HG03159 (cell line): ENCODE results near the gene GPS1.
"Not testable (repeated sequence)": the region's sequence is repeated elsewhere in the genome, so short reads cannot be mapped to it uniquely, and the experiment has no call there.

ENCODE experiments used
- ATAC-seq: cut with Tn5 transposase; IDR thresholded peaks from one replicate; pipeline ENCODE4 v1.9.1; 2021; ENCODE audit warnings: mild to moderate bottlenecking, moderate library complexity; ENCODE audit not compliant: unreplicated experiment

The GPS1 gene

DNA sequence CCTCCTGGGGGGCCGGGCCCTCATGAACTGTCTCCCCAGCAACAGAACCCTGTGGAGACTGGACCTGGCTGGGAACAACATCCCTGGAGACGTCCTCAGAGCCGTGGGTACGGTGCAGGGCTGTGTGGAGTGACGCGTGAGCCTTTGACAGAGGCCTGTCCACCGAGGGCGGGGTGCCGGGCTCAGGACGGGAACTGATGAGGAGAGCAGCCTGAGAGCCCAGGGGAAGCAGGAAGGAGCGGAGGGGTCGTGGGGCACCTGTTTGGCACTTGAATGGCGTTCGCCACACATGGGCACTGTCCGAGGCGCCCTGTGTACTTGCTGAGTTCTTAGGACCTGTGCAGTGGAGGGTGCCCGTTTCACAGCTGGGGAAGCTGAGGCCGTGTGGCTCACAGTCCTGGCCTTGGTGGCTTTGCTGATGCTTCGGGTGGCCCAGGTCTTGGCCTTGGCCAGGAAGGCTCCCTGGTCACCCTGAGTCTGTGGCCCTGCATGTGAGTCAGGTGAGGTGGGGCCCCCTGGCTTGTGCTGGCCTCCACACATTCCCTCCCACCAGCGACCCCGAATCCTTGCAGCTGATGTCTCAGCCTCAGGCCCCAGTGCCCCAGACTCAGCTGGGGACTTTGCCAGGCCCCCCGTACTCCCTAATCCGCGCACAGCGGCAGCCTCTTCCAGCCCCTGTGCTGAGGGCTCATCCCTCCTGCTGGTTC lies 26.1 kb upstream of the GPS1 start:
- ATAC-seq, result no peak

DNA sequence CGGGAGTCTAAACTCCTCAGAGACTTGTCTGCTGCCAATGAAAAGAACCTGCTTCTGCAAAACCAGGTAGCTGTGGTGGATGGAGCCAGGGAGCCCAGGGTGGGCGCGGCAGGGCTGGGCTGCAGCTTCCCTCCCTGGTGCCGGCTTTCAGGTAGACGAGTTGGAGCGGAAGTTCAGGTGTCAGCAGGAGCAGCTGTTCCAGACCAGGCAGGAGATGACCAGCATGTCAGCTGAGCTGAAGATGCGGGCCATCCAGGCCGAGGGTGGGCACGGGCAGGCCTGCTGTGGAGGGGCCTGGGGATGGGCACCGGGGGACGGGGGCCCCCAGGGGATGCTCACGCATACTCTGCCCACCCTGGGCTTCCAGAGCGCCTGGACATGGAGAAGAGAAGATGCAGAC lies 23.5 kb upstream of the GPS1 start:
- no peak for ATAC-seq

DNA sequence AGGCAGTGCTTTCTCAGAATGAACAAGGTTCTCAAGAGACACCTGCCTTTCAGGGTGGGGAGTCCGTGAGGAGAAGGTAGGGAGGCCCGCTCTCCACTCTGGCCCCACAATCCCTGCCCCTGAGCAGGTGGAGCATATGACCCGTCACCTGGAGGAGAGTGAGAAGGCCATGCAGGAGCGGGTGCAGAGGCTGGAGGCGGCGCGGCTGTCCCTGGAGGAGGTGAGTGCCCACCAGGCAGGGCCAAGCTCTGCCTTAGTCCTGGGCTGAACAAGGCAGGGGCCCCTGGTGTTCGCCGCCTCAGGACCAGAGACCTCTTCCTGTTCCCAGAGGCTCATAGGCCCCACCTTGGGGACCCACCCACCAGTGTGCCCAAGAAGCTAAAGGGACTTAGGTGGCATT lies 22.7 kb upstream of the GPS1 start:
- no peak for ATAC-seq

DNA sequence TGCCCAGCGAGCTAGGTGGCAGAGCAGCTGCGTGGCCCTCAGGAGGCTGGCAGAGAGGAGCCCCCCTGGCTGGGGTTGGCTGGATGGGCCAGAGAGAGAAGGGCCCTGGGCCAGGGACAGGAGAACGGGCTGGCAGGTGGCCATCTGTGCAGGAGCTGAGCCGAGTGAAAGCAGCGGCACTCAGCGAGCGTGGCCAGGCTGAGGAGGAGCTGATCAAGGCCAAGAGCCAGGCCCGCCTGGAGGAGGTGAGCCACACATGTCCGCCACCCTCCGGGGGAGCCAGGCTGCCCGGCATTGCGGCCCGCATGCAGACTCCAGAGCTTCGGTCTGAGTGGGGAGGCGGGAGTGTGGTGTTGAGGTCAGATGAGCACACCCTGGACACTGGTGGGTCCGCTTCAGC lies 22.3 kb upstream of the GPS1 start:
- ATAC-seq, result no peak

DNA sequence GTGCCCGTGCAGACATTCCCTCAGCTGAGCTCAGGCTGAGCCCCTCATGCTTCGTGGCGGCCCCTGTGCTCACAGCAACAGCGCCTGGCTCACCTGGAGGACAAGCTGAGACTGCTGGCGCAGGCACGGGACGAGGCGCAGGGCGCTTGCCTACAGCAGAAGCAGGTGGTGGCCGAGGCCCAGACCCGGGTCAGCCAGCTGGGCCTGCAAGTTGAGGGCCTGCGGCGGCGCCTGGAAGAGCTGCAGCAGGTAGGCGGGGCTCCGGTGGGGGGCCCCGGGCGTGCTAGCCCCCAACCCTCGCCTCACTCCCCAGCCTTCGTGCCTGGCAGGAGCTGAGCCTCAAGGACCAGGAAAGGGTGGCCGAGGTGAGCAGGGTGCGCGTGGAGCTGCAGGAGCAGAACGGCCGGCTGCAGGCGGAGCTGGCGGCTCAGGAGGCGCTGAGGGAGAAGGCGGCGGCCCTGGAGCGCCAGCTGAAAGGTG lies 21.7 kb upstream of the GPS1 start:
- ATAC-seq, result no peak

DNA sequence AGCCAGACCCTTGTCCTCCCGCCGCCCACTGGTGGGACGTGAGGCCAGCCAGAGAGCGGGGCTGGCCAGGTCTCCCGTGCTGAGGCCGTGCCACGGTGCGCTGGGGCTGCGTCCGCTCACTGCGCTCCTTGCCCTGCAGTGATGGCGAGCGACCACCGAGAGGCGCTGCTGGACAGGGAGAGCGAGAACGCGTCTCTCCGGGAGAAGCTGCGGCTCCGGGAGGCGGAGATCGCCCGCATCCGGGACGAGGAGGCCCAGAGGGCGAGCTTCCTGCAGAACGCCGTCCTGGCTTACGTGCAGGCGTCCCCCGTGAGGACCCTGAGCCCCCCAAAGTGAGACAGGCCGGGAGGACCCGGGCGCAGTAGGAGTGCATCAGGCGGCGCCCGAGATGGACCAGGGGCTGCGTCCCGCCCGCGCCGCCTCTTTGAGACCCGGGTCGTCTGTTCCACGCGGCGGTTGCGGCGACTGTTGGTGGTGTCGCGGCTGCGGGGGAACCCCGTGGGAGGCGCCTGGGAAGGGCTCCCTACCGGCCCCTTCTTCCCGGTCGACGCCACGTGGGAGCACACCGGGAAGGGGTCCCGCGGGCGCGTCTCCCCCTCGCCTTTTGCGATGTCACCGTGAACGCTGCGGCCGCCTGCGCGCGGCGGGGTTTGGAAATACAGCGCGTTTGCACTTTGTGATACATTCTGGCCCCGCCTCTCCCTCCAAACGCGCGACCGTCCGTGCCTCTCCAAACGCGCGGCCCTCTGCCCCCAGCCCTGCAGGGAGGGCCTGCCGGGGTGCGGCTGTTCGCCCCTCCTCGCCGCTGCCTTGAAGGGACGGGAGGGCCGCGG lies 21.0 kb upstream of the GPS1 start:
- ATAC-seq, result no peak

DNA sequence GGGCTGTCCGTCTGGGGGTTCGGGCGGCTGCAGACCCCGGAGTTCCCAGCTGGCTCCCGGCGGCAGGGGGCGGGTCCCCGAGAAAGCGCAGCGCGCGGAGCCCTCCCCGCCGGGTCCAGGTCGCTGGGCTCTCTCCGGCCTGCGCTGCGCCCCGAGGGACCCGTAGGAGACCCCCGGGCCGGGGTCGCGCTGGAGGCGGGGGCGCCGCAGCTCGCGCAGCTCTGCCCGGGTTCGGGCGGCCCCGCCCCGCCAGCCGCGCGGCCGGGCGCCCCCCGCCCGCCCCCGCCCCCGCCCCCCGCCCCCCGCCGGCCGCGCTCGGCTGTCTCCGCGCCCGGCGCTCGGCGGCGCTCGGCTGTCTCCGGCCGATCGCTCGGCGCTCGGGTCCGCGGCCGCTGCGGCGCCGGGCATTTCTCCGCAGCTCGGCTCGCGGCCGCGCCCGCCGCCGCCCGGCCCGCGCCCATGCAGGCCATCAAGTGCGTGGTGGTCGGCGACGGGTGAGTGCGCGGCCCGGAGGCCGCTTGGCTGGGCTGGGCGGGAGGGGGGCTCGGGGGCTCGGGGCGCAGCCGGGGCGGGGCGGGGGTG lies 20.3 kb upstream of the GPS1 start, which contains the start of gene RAC3:
RAC3 (plus strand) TSS at position 376 of the 582 bp plus-strand sequence; CDS start at position 460, 84 bp downstream.
- no peak for ATAC-seq

DNA sequence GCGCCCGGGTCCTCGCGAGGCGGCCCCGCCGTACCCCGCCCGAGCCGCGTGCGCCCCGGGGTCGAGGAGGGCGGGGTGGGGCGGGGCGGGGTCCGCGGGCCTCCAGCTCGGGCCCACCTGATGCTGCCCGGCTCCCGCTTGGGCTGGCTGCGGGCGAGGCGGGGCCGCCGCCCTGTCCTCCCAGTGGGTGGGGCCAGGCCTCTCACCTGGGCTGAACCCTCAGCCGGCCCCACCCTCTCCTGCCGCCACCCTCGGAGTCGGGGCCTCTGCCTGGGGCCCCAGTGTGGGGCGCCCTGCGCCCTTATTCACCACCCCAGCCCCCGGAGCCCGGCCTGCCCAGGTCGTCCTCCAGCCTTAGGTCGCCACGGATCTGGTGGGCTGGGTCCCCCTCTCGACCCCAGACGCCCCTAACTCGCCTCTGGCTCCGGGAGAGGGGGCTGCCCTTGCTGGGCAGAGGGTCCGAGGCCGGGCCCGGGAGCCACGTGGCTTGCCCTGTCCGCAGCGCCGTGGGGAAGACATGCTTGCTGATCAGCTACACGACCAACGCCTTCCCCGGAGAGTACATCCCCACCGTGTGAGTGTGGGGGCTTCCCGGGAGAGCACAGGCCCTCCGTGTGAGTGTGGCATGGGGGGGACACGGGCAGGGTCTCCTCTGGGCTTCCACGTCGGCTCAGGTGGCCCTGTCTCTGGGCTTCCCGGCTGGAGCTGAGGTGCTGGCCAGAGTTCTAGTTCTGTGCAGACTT lies 19.6 kb upstream of the GPS1 start:
- no peak for ATAC-seq

DNA sequence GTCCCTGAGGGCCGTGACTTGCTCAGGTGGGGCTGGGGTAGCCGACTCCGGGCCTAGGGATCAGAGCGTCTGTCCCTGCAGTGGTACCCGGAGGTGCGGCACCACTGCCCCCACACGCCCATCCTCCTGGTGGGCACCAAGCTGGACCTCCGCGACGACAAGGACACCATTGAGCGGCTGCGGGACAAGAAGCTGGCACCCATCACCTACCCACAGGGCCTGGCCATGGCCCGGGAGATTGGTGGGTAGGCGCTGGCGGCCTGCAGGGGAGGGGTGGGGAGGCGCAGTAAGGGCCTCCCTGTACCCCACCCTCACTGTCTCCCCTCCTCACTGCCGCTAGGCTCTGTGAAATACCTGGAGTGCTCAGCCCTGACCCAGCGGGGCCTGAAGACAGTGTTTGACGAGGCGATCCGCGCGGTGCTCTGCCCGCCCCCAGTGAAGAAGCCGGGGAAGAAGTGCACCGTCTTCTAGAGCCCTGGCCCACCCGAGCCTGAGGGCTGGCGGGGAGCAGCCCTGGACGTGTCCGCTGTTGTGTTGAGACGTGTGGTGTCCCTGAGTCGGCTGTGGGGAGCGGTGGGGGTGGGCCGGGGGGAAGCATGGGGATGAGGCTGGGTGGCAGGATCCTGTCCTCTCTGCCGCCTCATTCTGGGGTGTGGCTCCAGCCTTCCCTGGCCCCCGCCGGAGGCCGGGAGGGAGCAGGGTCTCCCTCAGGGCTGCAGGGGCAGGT lies 18.2 kb upstream of the GPS1 start:
- ATAC-seq, result no peak

DNA sequence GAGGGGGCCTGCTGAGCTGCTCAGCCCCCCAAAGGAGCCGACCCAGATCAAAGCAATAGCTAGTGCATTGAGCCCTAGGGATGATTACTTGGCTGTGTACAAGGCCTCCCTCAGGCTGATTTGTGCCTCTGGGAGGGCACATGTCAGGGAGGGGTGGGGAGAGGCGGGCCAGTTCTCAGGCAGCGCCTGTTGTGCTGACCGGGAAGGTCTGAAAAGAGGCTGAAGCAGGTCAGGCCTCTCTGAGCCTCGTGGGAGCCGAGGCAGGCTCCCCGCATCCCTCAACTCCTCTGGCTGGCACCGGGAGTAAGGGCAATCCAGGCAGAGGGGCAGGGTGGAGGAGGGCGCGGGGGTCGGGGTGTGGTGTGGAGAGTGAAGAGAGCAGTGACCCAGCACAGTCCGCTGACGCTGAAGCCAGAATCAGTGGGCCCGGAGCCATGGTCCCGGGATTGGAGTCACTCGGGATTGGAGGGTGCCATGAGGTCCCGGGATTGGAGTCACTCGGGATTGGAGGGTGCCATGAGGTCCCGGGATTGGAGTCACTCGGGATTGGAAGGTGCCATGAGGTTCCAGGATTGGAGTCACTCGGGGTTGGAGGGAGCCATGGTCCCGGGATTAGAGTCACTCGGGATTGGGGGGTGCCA lies 17.2 kb upstream of the GPS1 start:
- no peak for ATAC-seq

DNA sequence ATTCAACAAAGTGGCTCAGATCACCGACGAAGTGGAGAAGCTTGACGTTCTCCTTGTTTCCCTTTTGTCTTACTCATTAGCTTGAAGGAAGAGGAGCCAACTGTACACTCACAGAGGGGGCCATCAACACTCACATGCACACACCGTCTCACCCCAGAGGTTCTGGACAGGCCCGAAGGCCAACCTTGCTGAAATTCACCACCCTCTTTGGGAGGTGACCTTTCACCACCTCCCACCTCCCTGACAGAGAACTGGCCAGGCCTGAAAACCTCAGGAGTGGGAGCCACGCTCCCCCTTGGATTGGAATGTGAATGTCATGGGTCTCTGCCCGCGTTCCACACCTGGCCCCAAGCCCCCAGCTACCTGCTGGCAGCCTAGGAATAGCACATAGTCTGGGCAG lies 16.2 kb upstream of the GPS1 start:
- no peak for ATAC-seq

DNA sequence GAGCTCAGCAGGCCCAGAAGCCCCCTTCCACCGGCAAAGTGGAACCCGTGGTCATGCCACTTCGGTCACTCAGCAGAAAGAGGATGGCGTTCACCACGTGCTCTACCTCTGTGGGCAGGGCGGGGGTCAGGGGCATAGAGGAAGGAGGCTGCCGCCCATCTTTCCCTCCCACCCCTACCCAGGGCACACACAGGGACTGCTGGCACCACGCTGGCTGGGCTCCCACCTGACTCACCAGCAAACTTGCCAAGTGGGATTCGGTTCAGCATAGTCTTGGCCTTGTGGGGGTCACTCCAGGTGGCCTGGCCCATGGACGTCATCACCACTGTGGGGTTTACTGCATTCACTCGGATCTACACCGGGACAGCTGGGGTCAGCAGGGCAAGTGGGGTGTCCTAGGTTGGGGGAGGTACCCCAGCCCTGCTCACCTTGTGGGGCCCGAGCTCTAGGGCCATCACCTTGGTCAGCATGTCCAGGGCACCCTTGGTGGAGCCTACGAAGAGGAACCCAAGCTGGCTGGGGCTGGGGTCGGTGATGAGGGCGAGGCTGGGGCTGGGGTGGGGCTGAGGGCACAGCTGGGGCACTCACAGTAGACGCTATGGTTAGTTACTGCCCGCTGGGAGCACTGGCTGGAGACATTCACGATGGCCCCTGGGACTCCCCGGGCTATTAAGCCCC lies 15.6 kb upstream of the GPS1 start:
- ATAC-seq, result no peak

DNA sequence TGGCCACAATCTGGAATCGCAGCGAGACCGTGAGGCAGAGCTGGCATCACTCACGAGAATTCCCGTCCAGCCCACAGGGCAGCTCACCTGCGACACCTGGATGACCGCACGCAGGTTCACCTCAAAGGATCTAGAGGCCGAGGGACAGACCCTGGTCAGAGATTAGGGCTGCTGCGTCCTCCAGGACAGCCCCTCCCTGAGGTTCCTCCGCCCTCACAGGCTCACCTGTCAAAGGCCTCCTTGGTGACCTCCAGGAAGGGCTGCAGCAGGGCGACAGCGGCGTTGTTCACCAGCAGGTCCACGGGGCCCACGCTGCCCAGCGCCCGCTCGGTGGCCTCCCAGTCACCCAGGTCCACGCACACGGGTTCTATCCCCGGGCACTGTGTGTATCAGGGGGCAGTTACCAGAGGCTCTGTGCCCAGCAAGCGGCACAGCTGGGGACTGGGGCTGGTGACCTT lies 15.0 kb upstream of the GPS1 start:
- no peak for ATAC-seq

DNA sequence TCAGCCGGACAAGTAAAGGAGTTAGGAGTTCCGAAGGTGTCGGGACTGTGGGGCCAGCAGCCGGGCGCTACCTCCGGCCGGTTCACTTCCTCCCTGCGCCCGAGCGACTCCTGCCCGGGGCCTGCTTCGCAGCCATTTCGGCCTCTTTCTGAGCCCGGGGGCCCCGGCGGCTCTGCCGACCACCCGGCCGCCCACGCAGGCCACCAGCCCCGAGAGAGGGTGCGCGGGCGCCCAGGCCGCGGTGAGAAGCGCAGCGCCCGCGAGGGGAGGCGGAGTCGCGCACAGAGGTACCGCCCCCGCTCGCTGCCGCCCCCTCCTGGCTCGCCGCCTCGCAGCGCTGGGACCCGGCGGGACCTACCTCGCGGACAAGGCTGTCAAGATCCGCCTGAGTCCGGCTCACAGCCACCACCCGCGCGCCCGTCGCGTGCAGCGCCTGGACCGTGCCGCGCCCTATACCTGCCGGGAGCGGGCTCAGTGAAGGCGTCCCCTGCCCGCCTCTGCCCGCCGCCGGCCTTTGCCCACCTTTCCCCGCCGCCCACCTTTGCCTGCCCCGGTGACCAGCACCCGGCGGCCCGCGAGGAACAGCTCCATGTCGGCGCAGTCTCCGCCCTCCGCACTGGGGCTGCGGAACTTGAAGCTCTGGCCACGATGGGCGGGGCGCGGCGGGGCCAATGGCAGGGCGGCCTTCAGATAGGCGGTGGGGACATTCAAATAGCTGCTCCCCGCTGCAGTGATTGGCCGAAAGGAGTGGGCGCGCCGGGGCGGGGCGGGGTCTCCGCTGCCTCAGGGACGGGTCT lies 14.4 kb upstream of the GPS1 start, which contains the start of gene DCXR:
DCXR (minus strand) TSS at position 606 of the 797 bp plus-strand sequence; CDS start at position 591, 15 bp downstream.
- ATAC-seq, result peak; percentile 89

DNA sequence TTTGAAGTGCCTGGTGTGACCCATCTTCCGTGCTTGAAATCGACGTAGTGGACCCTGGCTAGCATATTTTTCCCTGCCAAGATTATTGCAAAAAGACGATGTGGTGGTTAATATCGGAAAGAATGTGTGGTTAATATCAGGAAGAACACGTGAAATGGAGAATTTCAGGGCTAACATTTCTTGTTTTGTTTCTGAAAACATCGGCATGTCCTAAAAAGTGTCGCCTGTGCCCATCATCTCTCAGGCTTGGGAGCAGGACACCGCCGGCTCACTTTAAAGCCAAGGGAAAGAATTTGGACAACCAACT lies 13.9 kb upstream of the GPS1 start:
- ATAC-seq, result no peak

DNA sequence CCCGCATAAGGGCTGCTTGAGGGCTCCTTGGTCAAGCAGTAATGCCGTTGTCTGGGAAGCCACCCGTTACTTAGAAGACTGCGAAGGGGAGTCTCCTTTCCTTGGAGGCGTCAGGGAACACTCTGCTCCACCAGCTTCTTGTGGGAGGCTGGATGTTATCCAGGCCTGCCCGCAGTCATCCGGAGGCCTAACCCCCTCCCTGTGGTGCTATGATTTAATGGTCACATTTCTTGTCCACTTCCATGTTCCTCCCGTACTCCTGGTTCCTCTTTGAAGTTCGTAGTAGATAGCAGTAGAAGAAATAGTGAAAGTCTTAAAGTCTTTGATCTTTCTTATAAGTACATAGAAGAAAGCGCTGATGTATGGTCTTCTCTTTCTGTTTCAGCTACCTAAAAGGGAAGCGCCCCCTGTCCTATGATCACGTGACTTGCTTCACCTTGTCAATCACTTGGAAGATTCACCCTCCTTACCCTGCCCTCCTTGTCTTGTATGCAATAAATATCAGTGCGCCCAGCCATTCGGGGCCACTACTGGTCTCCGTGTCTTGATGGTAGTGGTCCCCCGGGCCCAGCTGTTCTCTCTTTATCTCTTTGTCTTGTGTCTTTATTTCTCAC lies 12.8 kb upstream of the GPS1 start:
- not testable (repeated sequence) for ATAC-seq

DNA sequence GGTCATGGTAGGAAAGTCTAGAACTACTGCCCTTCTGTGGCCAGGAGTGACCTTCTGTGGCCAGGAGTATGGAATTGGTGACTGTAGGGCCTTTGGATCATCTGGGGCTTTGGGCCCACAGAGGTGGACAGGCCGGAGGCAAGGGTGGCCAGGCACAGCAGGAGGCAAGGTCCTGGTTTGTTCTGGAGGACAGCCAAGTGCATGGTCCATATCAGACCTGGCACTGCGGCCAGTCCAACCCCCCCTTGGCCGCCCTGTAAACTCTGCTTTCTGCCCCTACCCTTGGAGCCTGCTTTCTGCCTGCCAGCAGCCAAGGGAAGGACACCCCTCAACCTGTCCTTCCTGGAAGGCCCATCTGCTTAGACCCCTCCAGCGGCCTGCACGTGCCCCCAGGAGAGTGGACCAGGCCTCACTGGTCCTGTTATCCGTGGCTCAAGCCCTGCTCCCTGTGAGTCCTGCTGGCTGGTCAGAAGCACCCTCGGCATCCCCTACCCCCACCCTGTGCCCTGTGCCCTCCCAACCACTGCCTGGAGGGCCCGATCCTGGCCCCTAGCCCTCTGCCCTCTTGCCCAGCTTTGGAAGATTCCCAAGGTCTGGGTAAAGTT lies 11.9 kb upstream of the GPS1 start:
- no peak for ATAC-seq
